Neuronal stem cell (in vitro differentiated cells): Measurements from ENCODE around the gene GSPT1.

Experiments
- DNase-seq: peaks from one replicate; pipeline ENCODE4 v3.0.0-alpha.2; 2013; ENCODE audit warnings: low spot score
- H2AFZ ChIP-seq: one replicate; pipeline ENCODE4 v1.6.1; 2013; ENCODE audit warnings: mild to moderate bottlenecking, low read length, inconsistent platforms
- H2AK5ac ChIP-seq: 2 replicates; pipeline ENCODE4 v1.6.1; 2013; ENCODE audit warnings: low read depth, mild to moderate bottlenecking, inconsistent platforms, low read length, moderate library complexity, mixed read lengths
- H2BK120ac ChIP-seq: 2 replicates; pipeline ENCODE4 v1.6.1; 2013; ENCODE audit warnings: low read depth, mild to moderate bottlenecking, inconsistent platforms, low read length, moderate library complexity, mixed read lengths
- H2BK12ac ChIP-seq: one replicate; pipeline ENCODE4 v1.6.1; 2013; ENCODE audit warnings: low read length, inconsistent platforms
- H2BK15ac ChIP-seq: 2 replicates; pipeline ENCODE4 v1.6.1; 2013; ENCODE audit warnings: mild to moderate bottlenecking, low read length, inconsistent platforms, mixed read lengths
- H2BK5ac ChIP-seq: one replicate; pipeline ENCODE4 v1.6.1; 2013; ENCODE audit warnings: inconsistent platforms, mild to moderate bottlenecking, low read length, moderate library complexity
- H3K14ac ChIP-seq: one replicate; pipeline ENCODE4 v1.6.1; 2013; ENCODE audit warnings: low read length, inconsistent platforms
- H3K18ac ChIP-seq: 2 replicates; pipeline ENCODE4 v1.6.1; 2013; ENCODE audit warnings: low read length, inconsistent platforms
- H3K23ac ChIP-seq: 2 replicates; pipeline ENCODE4 v1.6.1; 2013; ENCODE audit warnings: low read depth, mild to moderate bottlenecking, mixed read lengths, low read length, inconsistent platforms; ENCODE audit not compliant: poor library complexity
- H3K27ac ChIP-seq: replicated peaks from 3 replicates; pipeline ENCODE4 v1.5.1; 2013; ENCODE audit warnings: low read length, inconsistent platforms
- H3K27me3 ChIP-seq, 3 experiments: 2 replicates each; pipeline ENCODE4 v1.6.1; 2013; ENCODE audit warnings: low read length in 3 of 3, mild to moderate bottlenecking in 2 of 3, inconsistent platforms in 1 of 3, low read depth in 1 of 3, mixed read lengths in 1 of 3, moderate library complexity in 1 of 3; ENCODE audit not compliant: control insufficient read depth in 3 of 3, insufficient read depth in 3 of 3
- H3K36me3 ChIP-seq, 2 donors: replicated peaks in 1 of 2; 2 replicates each; pipeline ENCODE4 v1.6.1; 2013; ENCODE audit warnings: low read length in 2 of 2; ENCODE audit not compliant: control insufficient read depth in 2 of 2, insufficient read depth in 2 of 2
- H3K4ac ChIP-seq: 2 replicates; pipeline ENCODE4 v1.6.1; 2013; ENCODE audit warnings: inconsistent platforms, mild to moderate bottlenecking, low read length, moderate library complexity
- H3K4me1 ChIP-seq, 2 donors: 1 replicate in 1 of 2; 2 replicates in 1 of 2; pipeline ENCODE4 v1.6.1; 2013; ENCODE audit warnings: low read length in 2 of 2, low read depth in 1 of 2; ENCODE audit not compliant: control insufficient read depth in 2 of 2, insufficient read depth in 1 of 2
- H3K4me2 ChIP-seq: one replicate; pipeline ENCODE4 v1.6.1; 2013; ENCODE audit warnings: mild to moderate bottlenecking, low read length, inconsistent platforms; ENCODE audit not compliant: insufficient read depth, poor library complexity, severe bottlenecking
- H3K4me3 ChIP-seq, 2 donors: 2 replicates each; pipeline ENCODE4 v1.5.1; 2013; ENCODE audit warnings: low read length in 2 of 2, mild to moderate bottlenecking in 2 of 2, inconsistent platforms in 1 of 2, moderate library complexity in 1 of 2
- H3K79me1 ChIP-seq: one replicate; pipeline ENCODE4 v1.6.1; 2013; ENCODE audit warnings: low read depth, mild to moderate bottlenecking, inconsistent platforms, low read length, moderate library complexity
- H3K9ac ChIP-seq: one replicate; pipeline ENCODE4 v1.6.1; 2013; ENCODE audit warnings: mild to moderate bottlenecking, low read depth, low read length, inconsistent platforms; ENCODE audit not compliant: poor library complexity
- H3K9me3 ChIP-seq, 2 donors: replicated peaks in 1 of 2; 2 replicates each; pipeline versions ENCODE3 to v1.6.1; 2013; ENCODE audit warnings: low read length in 2 of 2, mild to moderate bottlenecking in 2 of 2, inconsistent platforms in 1 of 2, low read depth in 1 of 2, mixed read lengths in 1 of 2, moderate library complexity in 1 of 2; ENCODE audit not compliant: control insufficient read depth in 2 of 2, insufficient read depth in 1 of 2
- H4K8ac ChIP-seq: one replicate; pipeline ENCODE4 v1.6.1; 2013; ENCODE audit warnings: low read depth, mild to moderate bottlenecking, inconsistent platforms, low read length, moderate library complexity
- H4K91ac ChIP-seq: one replicate; pipeline ENCODE4 v1.6.1; 2013; ENCODE audit warnings: low read length, low read depth, mild to moderate bottlenecking, inconsistent platforms; ENCODE audit not compliant: poor library complexity
- WGBS, 2 donors: extraction: QIAGEN DNeasy Blood & Tissue Kit; methylation state at CpG; one replicate each; pipeline ENCODE4 v1.1.7; 2013; ENCODE audit warnings: missing lambda C conversion rate in 2 of 2, mixed read lengths in 1 of 2; ENCODE audit not compliant: insufficient read length in 2 of 2, insufficient replicate concordance in 1 of 2; ENCODE audit errors: extremely low coverage in 2 of 2; 5-methylcytosine and 5-hydroxymethylcytosine counted together

Gene GSPT1

GRCh38 chr16:11913425-11914079, 2.2 kb downstream of the GSPT1 start:
- H3K4me3 ChIP-seq: peak overlapping the region in 1 of 2 donors; percentile 92
- H3K9me3 ChIP-seq: no peaks in the 10 kb centered on the region
- WGBS, 2 donors: no CpG with 5 or more reads among the region's 12 CpGs
- H2BK12ac ChIP-seq: no peak overlapping the region
- no peak for DNase-seq
- no peak overlapping the region for H2AK5ac ChIP-seq
- H4K91ac ChIP-seq: no peak overlapping the region
- no peak overlapping the region for H4K8ac ChIP-seq
- H3K27ac ChIP-seq: no peak overlapping the region
- H3K4ac ChIP-seq: no peak overlapping the region
- no peak overlapping the region for H3K9ac ChIP-seq
- H3K23ac ChIP-seq: no peak overlapping the region
- peaks cover 10 to 12% of the 10 kb centered on the region in 2 donors for H3K4me1 ChIP-seq
- no peak overlapping the region for H3K18ac ChIP-seq
- H3K36me3 ChIP-seq: peaks cover 0 to 20% of the 10 kb centered on the region in 2 donors
- no peaks in the 10 kb centered on the region for H3K27me3 ChIP-seq
- no peak overlapping the region for H2AFZ ChIP-seq
- no peak overlapping the region for H2BK5ac ChIP-seq
- no peak overlapping the region for H2BK120ac ChIP-seq
- H3K79me1 ChIP-seq: peaks cover 4% of the 10 kb centered on the region
- no peak overlapping the region for H3K14ac ChIP-seq
- H2BK15ac ChIP-seq: no peak overlapping the region
- peak overlapping the region; percentile 28 for H3K4me2 ChIP-seq

GRCh38 chr16:11909653-11910545, 5.9 kb downstream of the GSPT1 start:
- no peak overlapping the region for H2BK120ac ChIP-seq
- H4K91ac ChIP-seq: no peak overlapping the region
- H3K14ac ChIP-seq: no peak overlapping the region
- peaks cover 0 to 43% of the 10 kb centered on the region in 2 donors for H3K36me3 ChIP-seq
- H2BK15ac ChIP-seq: no peak overlapping the region
- H3K79me1 ChIP-seq: peaks cover under 1% of the 10 kb centered on the region
- H3K4me1 ChIP-seq: peaks cover 10 to 12% of the 10 kb centered on the region in 2 donors
- no peak overlapping the region for H3K4me2 ChIP-seq
- H3K18ac ChIP-seq: no peak overlapping the region
- no peak overlapping the region for H2BK12ac ChIP-seq
- WGBS, 2 donors: no CpG with 5 or more reads among the region's 18 CpGs
- no peaks in the 10 kb centered on the region for H3K9me3 ChIP-seq
- no peak overlapping the region for H3K9ac ChIP-seq
- no peak overlapping the region for H4K8ac ChIP-seq
- no peak overlapping the region for H3K27ac ChIP-seq
- no peaks in the 10 kb centered on the region for H3K27me3 ChIP-seq
- H2AK5ac ChIP-seq: no peak overlapping the region
- no peak for DNase-seq
- no peak overlapping the region for H2BK5ac ChIP-seq
- no peak overlapping the region for H3K23ac ChIP-seq
- no peak overlapping the region for H2AFZ ChIP-seq
- no peak overlapping the region for H3K4ac ChIP-seq
- no peak overlapping the region for H3K4me3 ChIP-seq

DNA sequence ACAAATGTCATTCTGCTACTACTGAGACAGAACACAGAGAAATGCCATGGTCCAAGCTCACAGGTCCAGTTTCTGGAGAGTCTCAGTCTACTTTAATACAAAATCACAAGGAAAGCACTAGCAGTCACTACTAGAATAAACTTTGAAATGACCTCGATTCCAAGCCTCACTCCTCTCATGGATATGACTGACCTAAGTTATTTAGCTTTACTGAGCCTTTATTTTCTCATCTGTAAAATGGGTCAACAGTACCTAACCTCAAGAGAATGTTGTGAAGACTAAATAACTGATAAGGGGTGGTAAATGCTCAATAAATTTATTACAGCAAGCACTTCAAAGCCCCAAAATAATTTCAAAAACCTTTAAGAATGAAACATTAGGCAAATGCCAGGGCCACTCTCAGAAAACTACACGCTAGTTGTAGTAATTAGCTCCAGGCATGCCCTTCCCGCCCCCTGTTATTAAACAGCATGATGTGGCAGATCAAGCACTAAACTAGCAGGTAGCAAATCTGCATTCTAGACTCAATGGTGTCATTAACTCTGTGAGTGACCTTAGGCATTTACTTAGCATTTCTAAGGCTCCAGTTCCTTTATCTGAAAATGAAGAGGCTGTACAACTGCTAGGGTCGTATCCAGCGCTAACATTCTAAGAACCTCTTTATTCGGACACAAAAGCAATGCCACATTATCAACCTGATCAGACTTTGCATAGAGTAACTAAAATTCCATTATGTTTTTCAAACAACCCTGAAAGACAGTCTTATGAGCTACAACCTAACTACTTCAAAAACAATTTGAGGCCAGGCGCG, 8.4 kb downstream of the GSPT1 start:
- no peak overlapping the region for H4K8ac ChIP-seq
- peaks cover 5% of the 10 kb centered on the region for H3K79me1 ChIP-seq
- no peak overlapping the region for H2AK5ac ChIP-seq
- no peak overlapping the region for H3K14ac ChIP-seq
- H3K9me3 ChIP-seq: no peaks in the 10 kb centered on the region
- H4K91ac ChIP-seq: no peak overlapping the region
- no peaks in the 10 kb centered on the region for H3K27me3 ChIP-seq
- H2BK12ac ChIP-seq: no peak overlapping the region
- no peak for DNase-seq
- H3K36me3 ChIP-seq: peaks cover 0 to 50% of the 10 kb centered on the region in 2 donors
- H2BK15ac ChIP-seq: no peak overlapping the region
- H3K23ac ChIP-seq: no peak overlapping the region
- H3K4me3 ChIP-seq: no peak overlapping the region
- no peak overlapping the region for H3K4me2 ChIP-seq
- H3K27ac ChIP-seq: no peak overlapping the region
- no peak overlapping the region for H3K9ac ChIP-seq
- H3K4me1 ChIP-seq: peaks cover 0 to 2% of the 10 kb centered on the region in 2 donors
- H3K4ac ChIP-seq: no peak overlapping the region
- no peak overlapping the region for H2AFZ ChIP-seq
- WGBS, 2 donors: no CpG with 5 or more reads among the region's 8 CpGs
- no peak overlapping the region for H2BK5ac ChIP-seq
- H3K18ac ChIP-seq: no peak overlapping the region
- H2BK120ac ChIP-seq: no peak overlapping the region
